RPMI7951 (cell line): ENCODE results near the gene TBC1D4. TPM values are rescaled to one million over a fixed set of nuclear protein-coding genes. Genes with fewer than 3 reads are reported as not detected.
"Not testable (repeated sequence)": the region's sequence is repeated elsewhere in the genome, so short reads cannot be mapped to it uniquely, and the experiment has no call there.

Source experiments
- DNase-seq: peaks from one replicate; pipeline ENCODE4 v3.0.0-alpha.2; 2012; ENCODE audit warnings: low read depth
- total RNA-seq: library from RNA; depleted of rRNA; stranded (reverse); fragments of >200 nt; shearing (Covaris generic); gene quantifications from 2 replicates; pipeline ENCODE4 v1.2.3, GENCODE V29; 2014

The TBC1D4 gene
- total RNA-seq, 1 experiment from 2014 or later = 16.7 TPM

DNA sequence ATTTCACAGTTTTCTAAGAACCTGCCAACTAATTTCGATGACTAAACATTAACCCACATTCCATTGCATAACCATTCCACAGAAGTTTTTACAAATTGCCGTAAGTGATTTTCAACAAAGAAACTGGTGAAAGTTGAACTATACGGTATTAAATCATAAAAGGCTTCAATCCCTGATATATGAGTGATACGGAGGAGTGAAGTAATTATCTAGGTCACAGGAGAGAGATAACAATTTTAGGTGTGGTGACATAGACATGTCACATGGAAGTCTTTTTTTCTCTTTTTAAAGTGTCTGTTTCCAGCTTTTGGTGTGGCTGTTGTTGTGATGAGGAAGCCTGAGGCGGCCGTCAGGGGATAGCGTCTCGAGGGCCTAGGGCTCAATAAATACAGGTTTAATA is 29.4 kb downstream of the TBC1D4 start:
- DNase-seq = no peak

DNA sequence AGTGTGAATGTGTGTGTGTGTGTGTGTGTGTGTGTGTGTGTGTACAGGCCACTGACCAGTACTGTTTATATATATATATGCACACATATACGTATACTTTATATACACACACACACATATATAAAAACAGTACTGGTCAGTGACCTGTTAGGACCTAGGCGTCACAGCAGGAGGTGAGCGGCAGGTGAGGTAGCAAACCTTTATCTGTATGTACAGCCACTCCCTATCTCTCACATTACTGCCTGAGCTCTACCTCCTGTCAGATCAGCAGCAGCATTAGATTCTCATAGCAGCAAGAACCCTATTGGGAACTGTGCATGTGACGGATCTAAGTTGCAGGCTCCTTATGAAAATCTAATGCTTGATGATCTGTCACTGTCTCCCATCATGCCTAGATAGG is 34.5 kb downstream of the TBC1D4 start:
- no peak for DNase-seq

GRCh38 chr13:75446874-75447273 is 35.1 kb downstream of the TBC1D4 start:
- DNase-seq = no peak

DNA sequence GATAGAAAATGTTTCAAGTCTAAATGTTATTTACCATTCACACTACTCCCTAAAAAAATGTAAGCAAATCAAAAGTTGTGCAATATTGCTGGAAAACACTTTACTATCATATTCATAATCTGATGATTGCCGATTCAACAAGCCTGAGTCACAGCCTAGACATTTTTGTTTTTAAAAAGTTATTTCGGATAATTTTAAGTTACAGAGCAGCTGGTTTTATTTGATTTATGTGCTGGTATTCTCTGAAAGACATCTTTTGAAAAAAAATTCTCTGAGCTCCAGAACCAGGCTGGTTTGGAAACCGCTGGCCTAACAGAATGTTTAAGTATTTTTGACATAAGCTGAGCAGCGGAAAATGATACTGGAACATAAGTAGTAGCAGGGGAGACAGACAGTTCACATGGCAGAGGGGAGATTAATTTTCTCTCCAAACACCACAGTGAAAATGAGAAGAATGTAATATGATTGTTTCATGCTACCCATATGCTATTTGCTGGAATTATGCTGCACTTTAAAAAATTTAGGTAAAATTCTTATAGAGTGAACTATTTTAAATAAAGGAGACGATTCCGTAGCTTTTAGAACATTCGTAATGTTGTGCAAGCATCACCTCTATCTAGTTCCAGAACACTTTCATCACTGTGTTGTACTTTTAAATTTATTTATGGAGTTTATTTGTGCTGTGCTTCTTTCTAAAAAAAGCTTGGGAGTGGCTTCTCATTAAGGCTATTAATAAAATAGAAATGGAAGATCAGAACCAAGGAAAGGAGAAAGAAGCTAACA is 36.1 kb downstream of the TBC1D4 start:
- DNase-seq = no peak

DNA sequence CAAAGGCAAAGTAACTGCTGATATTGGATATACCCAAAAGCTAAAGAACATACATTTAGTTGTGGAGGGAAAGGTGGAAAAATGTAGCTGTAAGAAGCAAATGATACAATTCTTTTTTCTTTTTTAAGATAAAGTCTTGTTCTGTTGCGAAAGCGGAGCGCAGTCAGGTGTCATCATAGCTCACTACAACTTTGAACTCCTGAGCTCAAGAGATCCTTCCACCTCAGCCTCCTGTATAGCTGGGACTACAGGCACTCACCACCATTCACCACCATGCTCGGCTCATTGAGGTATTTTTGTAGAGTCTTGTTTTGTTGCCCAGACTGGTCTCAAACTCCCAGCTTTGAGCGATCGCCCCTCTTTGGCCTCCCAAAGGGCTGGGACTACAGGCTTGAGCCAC is 38.0 kb downstream of the TBC1D4 start:
- DNase-seq = no peak

DNA sequence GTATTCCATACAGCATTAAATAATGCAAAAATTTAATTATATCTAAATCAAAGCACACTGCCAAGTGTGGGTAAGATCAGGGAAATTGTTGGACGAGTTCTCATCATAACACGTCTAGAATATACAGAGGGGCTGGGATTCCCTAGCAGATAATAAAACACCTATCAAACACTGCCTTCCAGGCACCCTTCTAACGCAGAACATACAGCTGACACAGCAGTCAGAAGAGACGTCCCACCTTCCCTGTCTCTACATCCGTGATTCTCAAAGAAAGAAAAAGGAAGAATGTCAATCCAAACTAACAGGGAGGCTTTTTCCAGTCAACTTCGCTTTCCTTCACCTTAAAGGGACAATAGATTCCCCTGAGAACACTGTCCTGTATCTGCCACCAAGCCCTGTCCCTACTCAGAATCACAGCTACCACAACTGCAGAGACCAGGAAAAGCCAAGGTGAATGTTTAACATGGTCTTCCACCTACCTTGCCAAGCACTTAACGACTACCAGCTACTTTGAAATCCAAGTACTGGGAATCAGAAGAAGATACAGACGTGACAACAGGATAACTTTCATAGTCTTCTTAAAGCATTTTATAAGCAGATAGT is 38.5 kb downstream of the TBC1D4 start:
- DNase-seq = no peak

DNA sequence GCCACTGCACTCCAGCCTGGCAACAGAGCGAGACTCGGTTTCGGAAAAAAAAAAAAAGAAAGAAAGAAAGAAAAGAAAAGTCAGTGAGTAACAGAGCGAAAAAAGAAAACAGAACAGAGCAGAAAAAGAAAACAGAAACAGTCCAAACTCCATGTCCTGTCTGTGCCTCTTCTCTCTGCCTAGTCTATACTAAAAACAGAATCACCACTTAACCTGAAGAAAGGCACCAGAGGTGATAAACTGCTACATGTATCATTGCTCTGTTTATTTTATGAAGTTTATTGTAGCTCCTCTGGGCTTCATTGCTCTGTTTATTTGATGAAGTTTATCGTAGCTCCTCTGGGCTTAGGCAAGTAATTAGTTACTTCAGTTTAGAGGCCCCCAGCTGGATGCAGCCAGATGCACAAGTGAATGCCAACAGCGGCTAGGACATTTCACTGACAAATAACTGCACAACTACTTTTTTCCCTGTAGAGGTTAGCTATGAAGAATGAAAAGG is 39.2 kb downstream of the TBC1D4 start:
- no peak for DNase-seq

- DNase-seq = no peak
Measured at GRCh38 chr13:75440100-75440499, 41.9 kb downstream of the TBC1D4 start.

DNA sequence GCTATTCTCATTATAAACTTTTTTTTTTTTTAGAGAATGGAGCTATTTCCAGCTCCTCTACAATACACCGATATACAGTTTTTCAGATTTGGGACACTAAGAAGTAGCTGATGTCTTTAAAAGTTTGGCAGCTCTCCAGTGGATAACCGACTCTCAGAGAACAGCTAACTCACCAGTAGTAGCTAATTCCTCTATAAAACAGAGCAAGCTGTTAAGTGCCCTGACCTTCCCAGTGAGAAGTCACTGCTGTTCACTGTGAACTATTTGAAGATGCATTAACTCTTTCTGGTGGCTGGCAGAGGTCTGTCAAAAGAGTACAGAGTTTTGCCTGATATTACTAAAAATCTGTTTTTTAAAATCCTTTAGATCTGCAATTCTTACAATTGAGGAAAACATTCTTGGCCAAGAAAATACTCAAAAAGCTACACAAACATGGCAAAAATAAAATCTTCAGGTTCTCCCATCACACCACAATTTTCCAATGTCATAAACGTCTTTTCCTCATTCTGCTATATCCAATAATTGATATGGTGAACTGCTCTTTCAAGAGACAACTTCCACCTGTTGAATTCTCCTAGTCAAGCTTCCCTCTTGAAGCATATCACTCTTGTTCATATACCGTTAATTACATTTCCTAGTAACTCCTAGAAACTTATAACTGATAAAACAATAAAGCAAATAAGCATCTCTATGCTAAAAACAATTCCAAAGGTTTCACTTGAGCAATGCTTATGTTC is 44.2 kb downstream of the TBC1D4 start:
- peak; percentile 65 for DNase-seq

GRCh38 chr13:75434126-75434525 is 47.8 kb downstream of the TBC1D4 start:
- not testable (repeated sequence) for DNase-seq

DNA sequence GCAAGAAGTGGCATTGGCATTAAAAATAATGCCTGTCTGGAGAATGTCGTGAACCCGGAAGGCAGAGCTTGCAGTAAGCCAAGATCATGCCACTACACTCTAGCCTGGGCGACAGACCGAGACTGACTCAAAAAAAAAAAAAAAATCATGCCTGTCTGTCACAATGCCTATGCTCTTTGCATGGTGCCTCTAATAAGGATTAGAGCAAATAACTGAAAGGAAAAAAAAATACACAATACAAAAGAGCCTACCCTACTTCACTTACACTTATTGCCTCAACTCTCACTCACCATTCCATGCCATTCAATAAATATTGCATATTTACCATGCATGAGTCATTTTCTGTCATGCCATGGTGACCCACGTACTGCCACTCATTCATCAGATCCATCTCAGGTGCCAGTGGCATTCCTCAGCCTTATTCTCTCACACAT is 49.1 kb downstream of the TBC1D4 start:
- no peak for DNase-seq

- peak; percentile 75 for DNase-seq
Measured at GRCh38 chr13:75432045-75432444, 49.9 kb downstream of the TBC1D4 start.

- no peak for DNase-seq
Measured at GRCh38 chr13:75430436-75431209, 51.3 kb downstream of the TBC1D4 start.

GRCh38 chr13:75426421-75426820 is 55.5 kb downstream of the TBC1D4 start:
- DNase-seq = no peak

DNA sequence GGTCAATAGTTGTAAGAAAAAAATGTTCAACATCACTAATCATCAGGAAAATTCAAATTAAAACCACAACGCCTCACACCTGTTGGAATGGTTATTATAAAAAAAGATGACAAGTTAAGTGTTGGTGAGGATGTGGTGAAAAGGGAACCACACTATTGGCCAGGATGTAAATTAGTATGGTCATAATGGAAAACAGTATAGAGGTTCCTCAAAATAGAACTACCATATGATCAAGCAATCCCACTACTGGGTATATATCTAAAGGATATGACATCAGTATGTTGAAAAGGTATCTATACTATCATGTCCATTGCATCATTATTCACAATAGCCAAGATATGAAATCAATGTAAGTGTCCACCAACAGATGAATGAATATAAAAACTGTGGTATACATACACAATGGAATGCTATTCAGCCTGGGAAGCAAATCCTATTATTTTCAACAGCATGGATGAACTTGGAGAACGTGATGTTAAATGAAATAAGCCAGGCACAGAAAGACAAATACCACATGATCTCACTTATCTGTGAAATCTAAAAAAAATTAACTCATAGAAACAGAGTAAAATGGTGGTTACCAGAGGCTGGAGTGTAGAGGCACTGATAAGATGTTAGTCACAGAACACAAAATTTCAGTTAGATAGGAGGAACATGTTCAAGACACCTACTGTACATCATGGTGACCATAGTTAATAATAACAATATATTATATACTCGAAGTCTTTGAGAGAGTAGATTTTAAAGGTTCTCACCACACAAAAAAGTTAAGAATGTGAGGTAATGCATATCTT is 56.6 kb downstream of the TBC1D4 start:
- no peak for DNase-seq

- no peak for DNase-seq
Measured at GRCh38 chr13:75423946-75424345, 58.0 kb downstream of the TBC1D4 start.

DNA sequence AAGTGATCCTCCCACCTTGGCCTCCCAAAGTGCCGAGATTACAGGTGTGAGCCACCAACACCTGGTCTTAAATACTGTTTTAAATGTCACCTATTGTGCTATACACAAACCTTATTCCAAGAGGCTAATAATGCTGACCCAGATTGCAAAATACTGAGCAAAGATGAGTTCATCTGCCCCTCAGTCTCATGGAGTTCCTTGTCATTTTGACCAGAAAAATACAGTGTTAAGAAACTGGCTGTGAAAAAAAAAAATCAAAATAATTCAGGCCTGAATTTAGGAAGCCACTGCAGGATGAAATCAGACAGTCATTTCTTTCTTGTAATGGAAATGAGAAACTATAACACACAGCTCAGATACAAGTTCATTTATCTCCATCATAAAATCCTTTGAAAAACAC is 59.9 kb downstream of the TBC1D4 start:
- DNase-seq = no peak

DNA sequence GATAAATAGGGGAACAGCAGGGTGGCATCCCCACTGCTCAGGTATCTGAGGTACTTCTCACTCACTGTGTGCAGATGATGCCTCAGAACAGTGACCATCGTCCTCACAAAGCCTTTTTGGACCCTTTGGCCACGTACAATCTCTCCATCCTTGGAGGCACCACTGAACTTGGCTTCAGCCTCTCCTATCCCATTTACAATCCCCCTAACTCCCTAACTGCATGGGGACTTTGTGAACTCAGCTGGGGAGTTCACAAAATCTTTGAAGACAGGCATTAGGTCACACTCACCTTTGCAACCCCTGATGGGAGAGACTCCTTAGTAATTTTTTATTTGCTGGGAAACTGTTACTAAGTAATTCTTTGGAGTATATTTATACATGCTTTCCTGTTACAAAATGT is 60.8 kb downstream of the TBC1D4 start:
- no peak for DNase-seq

DNA sequence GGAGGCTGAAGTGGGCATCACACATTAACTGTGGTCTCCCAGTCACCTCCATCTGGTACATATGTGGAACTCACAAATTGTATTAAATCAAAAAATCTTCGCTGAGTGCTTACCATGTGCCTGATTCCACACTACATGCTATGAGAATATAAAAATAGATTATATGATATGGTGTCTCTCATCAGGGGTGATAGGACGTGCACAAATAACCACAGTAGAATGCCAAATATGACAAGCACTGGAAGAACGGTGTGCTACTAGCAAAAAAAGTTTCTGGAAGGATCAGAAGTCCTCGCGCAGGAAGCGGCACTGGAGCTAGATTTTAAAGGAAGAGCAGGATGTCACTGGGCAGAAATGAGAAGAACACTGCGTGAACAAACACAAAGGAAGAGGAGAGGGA is 62.3 kb downstream of the TBC1D4 start:
- DNase-seq = no peak

DNA sequence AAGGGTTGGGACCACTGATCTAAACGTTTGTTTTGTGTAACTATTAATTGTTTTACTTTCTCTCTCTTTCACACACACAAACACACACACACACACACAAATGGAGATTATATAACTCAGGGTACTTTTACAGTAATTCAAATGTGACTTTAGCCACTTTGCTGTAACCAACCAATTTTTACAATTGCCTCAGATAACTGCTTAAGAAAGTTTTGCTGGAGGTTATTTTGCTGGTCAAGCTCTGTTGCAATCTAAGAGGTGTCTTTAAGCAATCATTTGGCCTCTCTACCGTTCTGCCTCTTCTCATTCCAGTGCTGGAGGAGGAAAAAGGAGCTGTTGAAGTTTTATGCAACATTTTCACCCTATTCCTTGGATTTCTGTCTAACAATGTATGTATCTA is 63.0 kb downstream of the TBC1D4 start:
- DNase-seq = peak; percentile 34
